Coronary artery (tissue), 2 donors: ENCODE data around the gene SPATA20.

Experiments
- DNase-seq: peaks from one replicate; pipeline ENCODE4 v3.0.0-alpha.2; 2017; ENCODE audit warnings: low spot score
- H3K27ac ChIP-seq, 2 donors: fragments of 200-600 bp; sonication (generic); one replicate each; pipeline ENCODE4 v1.5.1; 2016 to 2019
- H3K4me3 ChIP-seq: fragments of 200-600 bp; sonication (generic); 2 replicates; pipeline ENCODE4 v1.5.1; 2016; ENCODE audit warnings: mild to moderate bottlenecking, moderate library complexity
- CTCF ChIP-seq: fragments of 200-600 bp; sonication (generic); IDR thresholded peaks from one replicate; pipeline ENCODE4 v1.5.1; 2019; ENCODE audit warnings: antibody characterized with exemption

The SPATA20 gene

DNA sequence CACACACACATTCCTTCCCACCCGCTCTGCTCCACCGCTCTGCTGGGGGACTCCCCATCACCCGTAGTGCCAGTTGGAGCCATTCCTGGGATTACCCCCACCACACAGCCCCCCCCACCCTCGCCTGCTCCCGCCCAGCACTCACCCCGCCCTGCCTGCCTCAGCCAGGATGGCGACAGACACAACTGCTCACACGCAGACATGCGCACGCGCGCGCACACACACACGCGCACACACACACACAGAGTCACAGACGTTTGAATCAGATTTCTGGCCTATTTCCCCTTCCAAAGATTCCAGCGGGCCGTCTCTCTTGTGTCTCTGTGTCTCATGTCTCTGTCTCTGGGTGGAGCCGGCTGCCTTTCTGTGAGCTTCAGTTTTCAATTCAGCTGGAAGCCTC, 17.9 kb downstream of the SPATA20 start:
- H3K27ac ChIP-seq = peak overlapping the region in 1 of 2 donors; percentile 64
- peak overlapping the region; percentile 58 for H3K4me3 ChIP-seq
- no peak for DNase-seq
- TF ChIP-seq CTCF = no peak

- no peak for DNase-seq
- Histone ChIP-seq H3K27ac (no peak overlapping the region), H3K4me3 (peak overlapping the region; percentile 58)
- TF ChIP-seq CTCF = no peak
Measured at GRCh38 chr17:50565402-50566350, 18.7 kb downstream of the SPATA20 start.

DNA sequence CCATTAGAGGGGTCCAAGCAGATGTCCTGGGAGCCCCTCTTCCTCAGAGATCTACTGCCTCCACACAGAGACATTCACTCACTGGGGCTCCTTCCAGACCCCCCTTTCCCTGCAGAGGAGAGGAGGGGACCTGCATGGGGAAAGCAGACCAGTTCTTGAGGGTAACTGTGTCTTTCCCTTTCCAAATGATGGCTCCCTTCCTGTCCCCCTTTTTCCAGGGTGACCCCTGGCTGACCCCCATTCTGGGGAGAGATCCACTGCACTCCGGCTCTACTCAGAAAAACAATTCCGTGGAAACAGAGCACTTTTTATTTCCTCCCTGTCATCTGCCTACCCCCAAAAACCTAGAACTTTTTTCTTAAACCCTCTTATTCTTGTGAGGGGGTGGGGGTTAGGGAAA, 19.9 kb downstream of the SPATA20 start:
- TF ChIP-seq CTCF = no peak
- Histone ChIP-seq H3K4me3 (no peak overlapping the region), H3K27ac (no peak overlapping the region)
- no peak for DNase-seq

GRCh38 chr17:50568659-50569058, 21.7 kb downstream of the SPATA20 start:
- Histone ChIP-seq H3K4me3 (no peak overlapping the region), H3K27ac (no peak overlapping the region)
- no peak for DNase-seq
- TF ChIP-seq CTCF = no peak

- Histone ChIP-seq H3K27ac (no peak overlapping the region), H3K4me3 (no peak overlapping the region)
- no peak for DNase-seq
- TF ChIP-seq CTCF = no peak
Measured at GRCh38 chr17:50569592-50569991, 22.6 kb downstream of the SPATA20 start.

DNA sequence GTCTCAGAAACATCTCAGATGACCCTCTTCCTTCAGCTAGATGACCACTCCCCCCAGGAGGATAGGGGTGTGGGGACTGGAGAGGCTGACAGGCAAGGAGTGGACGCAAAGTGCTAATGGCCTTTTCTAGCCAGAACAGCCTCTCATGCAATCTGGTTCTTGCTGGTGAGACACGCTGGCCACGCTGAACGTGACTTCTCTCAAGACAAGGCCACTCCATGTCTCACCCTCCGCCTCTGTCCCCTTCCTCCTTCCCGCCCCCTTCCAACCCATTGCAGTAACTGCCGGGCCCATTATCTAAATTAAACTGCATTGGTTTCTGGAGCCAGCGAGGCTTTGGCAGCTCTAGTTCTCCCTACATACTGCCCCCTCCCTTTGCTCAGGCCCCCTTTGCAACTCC, 23.1 kb downstream of the SPATA20 start:
- Histone ChIP-seq H3K27ac (no peak overlapping the region), H3K4me3 (no peak overlapping the region)
- DNase-seq = no peak
- no peak for TF ChIP-seq CTCF

GRCh38 chr17:50570528-50570927, 23.6 kb downstream of the SPATA20 start:
- no peak for TF ChIP-seq CTCF
- Histone ChIP-seq H3K4me3 (no peak overlapping the region), H3K27ac (no peak overlapping the region)
- DNase-seq = no peak
